Loucy (cell line): ENCODE results near the gene NR1D2.

Experiments
- H2AFZ ChIP-seq: fragments of 200-600 bp; sonication (generic); 2 replicates; pipeline ENCODE4 v1.6.0; 2016; ENCODE audit warnings: antibody characterized with exemption, mild to moderate bottlenecking, low read length, moderate library complexity
- H3F3A ChIP-seq: fragments of 200-600 bp; 2 replicates; pipeline ENCODE4 v1.6.0; 2016; ENCODE audit warnings: antibody characterized with exemption, low read depth, mild to moderate bottlenecking
- H3K27me3 ChIP-seq: fragments of 200-600 bp; sonication (generic); 2 replicates; pipeline ENCODE4 v1.6.1; 2014; ENCODE audit warnings: low read length, mild to moderate bottlenecking; ENCODE audit not compliant: insufficient read depth, poor library complexity, severe bottlenecking
- H3K36me3 ChIP-seq: fragments of 200-600 bp; sonication (generic); 2 replicates; pipeline ENCODE4 v1.6.1; 2016; ENCODE audit warnings: low read length; ENCODE audit not compliant: insufficient read depth
- H3K4me1 ChIP-seq: fragments of 200-600 bp; sonication (generic); 2 replicates; pipeline ENCODE4 v1.5.1; 2014; ENCODE audit warnings: low read length, mild to moderate bottlenecking; ENCODE audit not compliant: insufficient read depth, poor library complexity, severe bottlenecking
- H3K4me2 ChIP-seq: fragments of 200-600 bp; sonication (generic); 2 replicates; pipeline ENCODE4 v1.6.0; 2014; ENCODE audit warnings: antibody characterized with exemption, low read length, low read depth, mild to moderate bottlenecking; ENCODE audit not compliant: poor library complexity, severe bottlenecking
- H3K4me3 ChIP-seq: fragments of 200-600 bp; sonication (generic); 2 replicates; pipeline ENCODE4 v1.5.1; 2014; ENCODE audit warnings: low read length, mild to moderate bottlenecking, mixed read lengths; ENCODE audit not compliant: poor library complexity, severe bottlenecking
- H3K79me2 ChIP-seq: fragments of 200-600 bp; sonication (generic); 2 replicates; pipeline ENCODE4 v1.6.1; 2014; ENCODE audit warnings: low read length; ENCODE audit not compliant: insufficient read depth
- H3K9ac ChIP-seq: fragments of 200-600 bp; sonication (generic); 2 replicates; pipeline ENCODE4 v1.6.0; 2014; ENCODE audit warnings: mild to moderate bottlenecking, low read depth, low read length, moderate library complexity; ENCODE audit not compliant: poor library complexity, severe bottlenecking
- H3K9me2 ChIP-seq: fragments of 200-600 bp; sonication (generic); replicated peaks from 2 replicates; pipeline ENCODE4 v1.6.1; 2016; ENCODE audit warnings: low read depth, low read length, mixed read lengths
- H3K9me3 ChIP-seq: fragments of 200-600 bp; sonication (generic); 2 replicates; pipeline ENCODE4 v1.6.1; 2014; ENCODE audit warnings: mild to moderate bottlenecking, antibody characterized with exemption, low read length, low read depth; ENCODE audit not compliant: insufficient read depth
- H4K20me1 ChIP-seq: fragments of 200-600 bp; sonication (generic); 2 replicates; pipeline ENCODE4 v1.6.0; 2014; ENCODE audit warnings: antibody characterized with exemption, low read length, mild to moderate bottlenecking; ENCODE audit not compliant: insufficient read depth, poor library complexity, severe bottlenecking
- CTCF ChIP-seq: fragments of 200-600 bp; sonication (generic); conservative IDR thresholded peaks from 2 replicates; pipeline ENCODE4 v1.5.1; 2014; ENCODE audit warnings: mild to moderate bottlenecking, antibody characterized with exemption, low read length
- EZH2phosphoT487 ChIP-seq: fragments of 200-600 bp; IDR thresholded peaks from 2 replicates; pipeline ENCODE4 v1.6.1; 2018; ENCODE audit warnings: antibody characterized with exemption, mild to moderate bottlenecking, moderate library complexity, borderline replicate concordance

NR1D2 gene

GRCh38 chr3:23968463-23969184 lies 23.5 kb downstream of the NR1D2 start:
- Histone ChIP-seq H3K9me2 (no peaks in the 10 kb centered on the region), H3K4me1 (no peaks in the 10 kb centered on the region), H3K9me3 (no peaks in the 10 kb centered on the region), H3K79me2 (no peaks in the 10 kb centered on the region), H3K27me3 (no peaks in the 10 kb centered on the region), H3K4me2 (no peak overlapping the region), H3K9ac (no peak overlapping the region), H3K4me3 (no peak overlapping the region), H2AFZ (no peak overlapping the region), H3F3A (no peaks in the 10 kb centered on the region), H4K20me1 (no peaks in the 10 kb centered on the region), H3K36me3 (peaks cover 14% of the 10 kb centered on the region; the same call in 1 of the 2 replicates)
- TF ChIP-seq EZH2phosphoT487 (no peak), CTCF (no peak)

GRCh38 chr3:23969393-23969792 lies 24.3 kb downstream of the NR1D2 start:
- TF ChIP-seq CTCF = no peak
- TF ChIP-seq EZH2phosphoT487 = no peak
- Histone ChIP-seq H3K36me3 (peaks cover 14% of the 10 kb centered on the region; the same call in 1 of the 2 replicates), H3K27me3 (no peaks in the 10 kb centered on the region), H3K4me1 (no peaks in the 10 kb centered on the region), H3F3A (no peaks in the 10 kb centered on the region), H3K9me2 (no peaks in the 10 kb centered on the region), H3K79me2 (no peaks in the 10 kb centered on the region), H3K4me2 (no peak overlapping the region), H3K9me3 (no peaks in the 10 kb centered on the region), H2AFZ (no peak overlapping the region), H3K4me3 (no peak overlapping the region), H3K9ac (no peak overlapping the region), H4K20me1 (no peaks in the 10 kb centered on the region)

GRCh38 chr3:23971684-23972083 lies 26.6 kb downstream of the NR1D2 start:
- no peaks in the 10 kb centered on the region for H3K27me3 ChIP-seq
- no peak overlapping the region for H3K9ac ChIP-seq
- no peaks in the 10 kb centered on the region for H3K4me1 ChIP-seq
- H3K36me3 ChIP-seq = peaks cover 16% of the 10 kb centered on the region; the same call in 1 of the 2 replicates
- H3K9me3 ChIP-seq = no peaks in the 10 kb centered on the region
- no peaks in the 10 kb centered on the region for H4K20me1 ChIP-seq
- H3F3A ChIP-seq = no peaks in the 10 kb centered on the region
- TF ChIP-seq CTCF (no peak), EZH2phosphoT487 (no peak)
- no peaks in the 10 kb centered on the region for H3K9me2 ChIP-seq
- no peaks in the 10 kb centered on the region for H3K79me2 ChIP-seq
- no peak overlapping the region for H3K4me2 ChIP-seq
- H2AFZ ChIP-seq = no peak overlapping the region
- H3K4me3 ChIP-seq = no peak overlapping the region
